H9 (cell line): Measurements from ENCODE around the gene CCR1. TPM values are rescaled to one million over a fixed set of nuclear protein-coding genes. Genes with fewer than 3 reads are reported as not detected.

ENCODE experiments used
- DNase-seq: peaks from one replicate; pipeline ENCODE4 v3.0.0-alpha.2; 2017
- H2AFZ ChIP-seq: one replicate; pipeline ENCODE4 v1.6.1; 2013; ENCODE audit warnings: mild to moderate bottlenecking, low read length, control low read depth, moderate library complexity
- H2AK5ac ChIP-seq: 2 replicates; pipeline ENCODE4 v1.6.1; 2013; ENCODE audit warnings: low read length, control low read depth, mixed read lengths; ENCODE audit not compliant: insufficient read length
- H2BK120ac ChIP-seq: one replicate; pipeline ENCODE4 v1.6.1; 2013; ENCODE audit warnings: low read depth, mild to moderate bottlenecking, low read length, control low read depth, inconsistent platforms; ENCODE audit not compliant: poor library complexity, severe bottlenecking
- H2BK12ac ChIP-seq: 2 replicates; pipeline ENCODE4 v1.6.1; 2013; ENCODE audit warnings: low read length, control low read depth, mixed read lengths, low read depth; ENCODE audit not compliant: insufficient read length
- H2BK15ac ChIP-seq: 2 replicates; pipeline ENCODE4 v1.6.1; 2013; ENCODE audit warnings: low read depth, low read length, control low read depth
- H2BK20ac ChIP-seq: one replicate; pipeline ENCODE4 v1.6.1; 2013; ENCODE audit warnings: low read depth, mild to moderate bottlenecking, low read length, control low read depth, inconsistent platforms; ENCODE audit not compliant: poor library complexity, severe bottlenecking
- H2BK5ac ChIP-seq: 2 replicates; pipeline ENCODE4 v1.6.1; 2013; ENCODE audit warnings: low read length, control low read depth, mixed read lengths; ENCODE audit not compliant: insufficient read length
- H3K14ac ChIP-seq: 2 replicates; pipeline ENCODE4 v1.6.1; 2013; ENCODE audit warnings: low read length, control low read depth; ENCODE audit not compliant: insufficient read depth
- H3K18ac ChIP-seq: 2 replicates; pipeline ENCODE4 v1.6.1; 2013; ENCODE audit warnings: low read depth, mild to moderate bottlenecking, mixed read lengths, low read length, control low read depth; ENCODE audit not compliant: insufficient read length
- H3K23ac ChIP-seq: 2 replicates; pipeline ENCODE4 v1.6.1; 2013; ENCODE audit warnings: low read length, control low read depth, mixed read lengths, low read depth; ENCODE audit not compliant: insufficient read length
- H3K23me2 ChIP-seq: 2 replicates; pipeline ENCODE4 v1.6.1; 2013; ENCODE audit warnings: low read depth, mild to moderate bottlenecking, mixed read lengths, low read length, control low read depth; ENCODE audit not compliant: insufficient read length, poor library complexity, severe bottlenecking
- H3K27ac ChIP-seq: 2 replicates; pipeline ENCODE4 v1.5.1; 2013; ENCODE audit warnings: low read length, control low read depth, mixed read lengths, low read depth; ENCODE audit not compliant: insufficient read length
- H3K27me3 ChIP-seq: 2 replicates; pipeline ENCODE4 v1.6.1; 2013; ENCODE audit warnings: low read length, control low read depth, inconsistent platforms; ENCODE audit not compliant: insufficient read depth
- H3K4ac ChIP-seq: 2 replicates; pipeline ENCODE4 v1.6.1; 2013; ENCODE audit warnings: low read depth, mild to moderate bottlenecking, control low read depth, inconsistent platforms, low read length, moderate library complexity
- H3K4me1 ChIP-seq: 2 replicates; pipeline ENCODE4 v1.6.1; 2013; ENCODE audit warnings: low read length, control low read depth, inconsistent platforms; ENCODE audit not compliant: insufficient read depth
- H3K4me2 ChIP-seq: 2 replicates; pipeline ENCODE4 v1.6.1; 2013; ENCODE audit warnings: low read length, control low read depth, mixed read lengths; ENCODE audit not compliant: insufficient read length, insufficient read depth
- H3K56ac ChIP-seq: 2 replicates; pipeline ENCODE4 v1.6.1; 2013; ENCODE audit warnings: low read depth, mild to moderate bottlenecking, mixed read lengths, low read length, control low read depth; ENCODE audit not compliant: insufficient read length
- H3K79me1 ChIP-seq: 2 replicates; pipeline ENCODE4 v1.6.1; 2013; ENCODE audit warnings: low read depth, mild to moderate bottlenecking, moderate library complexity, low read length, control low read depth, inconsistent platforms; ENCODE audit not compliant: insufficient read depth, poor library complexity, severe bottlenecking
- H3K79me2 ChIP-seq: 2 replicates; pipeline ENCODE4 v1.6.1; 2013; ENCODE audit warnings: low read length, control low read depth, inconsistent platforms; ENCODE audit not compliant: insufficient read depth
- H3K9ac ChIP-seq: 2 replicates; pipeline ENCODE4 v1.6.1; 2013; ENCODE audit warnings: low read length, control low read depth, mixed read lengths; ENCODE audit not compliant: insufficient read length; ENCODE audit errors: extremely low read depth
- H3K9me3 ChIP-seq: one replicate; pipeline ENCODE4 v1.6.1; 2013; ENCODE audit warnings: low read depth, low read length, inconsistent platforms; ENCODE audit not compliant: control insufficient read depth
- H3T11ph ChIP-seq: one replicate; pipeline ENCODE4 v1.6.1; 2013; ENCODE audit warnings: mild to moderate bottlenecking, low read length, control low read depth, inconsistent platforms
- H4K20me1 ChIP-seq: one replicate; pipeline ENCODE4 v1.6.1; 2013; ENCODE audit not compliant: control insufficient read depth, insufficient read length, insufficient read depth
- H4K5ac ChIP-seq: 2 replicates; pipeline ENCODE4 v1.6.1; 2013; ENCODE audit warnings: low read depth, mild to moderate bottlenecking, mixed read lengths, low read length, control low read depth; ENCODE audit not compliant: insufficient read length
- H4K8ac ChIP-seq: replicated peaks from 2 replicates; pipeline ENCODE4 v1.6.1; 2013; ENCODE audit warnings: low read length, control low read depth, mixed read lengths, low read depth; ENCODE audit not compliant: insufficient read length
- H4K91ac ChIP-seq: 2 replicates; pipeline ENCODE4 v1.6.1; 2013; ENCODE audit warnings: low read depth, mild to moderate bottlenecking, moderate library complexity, mixed read lengths, low read length, control low read depth; ENCODE audit not compliant: insufficient read length
- H3K27ac Mint-ChIP-seq, 3 experiments: 2 replicates in 2 of 3; 3 replicates in 1 of 3; pipeline ENCODE4 v1.8.0; 2020 to 2021; ENCODE audit warnings: mixed read lengths in 3 of 3, mild to moderate bottlenecking in 1 of 3, moderate library complexity in 1 of 3
- H3K27me3 Mint-ChIP-seq: 2 replicates; pipeline ENCODE4 v1.8.0; 2021; ENCODE audit warnings: low read depth, mild to moderate bottlenecking, moderate library complexity, mixed read lengths
- H3K36me3 Mint-ChIP-seq, 3 experiments: 2 replicates in 2 of 3; 3 replicates in 1 of 3; pipeline ENCODE4 v1.8.0; 2020 to 2021; ENCODE audit warnings: low read depth in 3 of 3, mixed read lengths in 3 of 3; ENCODE audit not compliant: insufficient read depth in 1 of 3
- H3K4me1 Mint-ChIP-seq, 2 experiments: 2 replicates each; pipeline ENCODE4 v1.8.0; 2020; ENCODE audit warnings: mixed read lengths in 2 of 2
- H3K4me3 Mint-ChIP-seq, 2 experiments: 2 replicates in 1 of 2; 3 replicates in 1 of 2; pipeline ENCODE4 v1.8.0; 2020 to 2021; ENCODE audit warnings: mild to moderate bottlenecking in 2 of 2, mixed read lengths in 2 of 2, moderate library complexity in 1 of 2
- H3K9me3 Mint-ChIP-seq, 2 experiments: 2 replicates in 1 of 2; 3 replicates in 1 of 2; pipeline ENCODE4 v1.8.0; 2020; ENCODE audit warnings: mild to moderate bottlenecking in 2 of 2, mixed read lengths in 2 of 2, moderate library complexity in 1 of 2
- CTCF ChIP-seq: fragments of 200-600 bp; sonication (generic); conservative IDR thresholded peaks from 3 replicates; pipeline ENCODE4 v1.8.0; 2021; ENCODE audit warnings: antibody characterized with exemption, mild to moderate bottlenecking
- WGBS: extraction: QIAGEN DNeasy Blood & Tissue Kit; methylation state at CpG from one replicate; pipeline ENCODE4 v1.1.7; 2013; ENCODE audit warnings: missing lambda C conversion rate, low lambda C conversion rate, mixed read lengths; ENCODE audit not compliant: insufficient read length; ENCODE audit errors: extremely low coverage; 5-methylcytosine and 5-hydroxymethylcytosine counted together
- total RNA-seq: library from RNA; stranded (reverse); gene quantifications from 2 replicates; pipeline ENCODE4 v1.2.1, GENCODE V29; 2021

CCR1 gene
- total RNA-seq, 1 experiment from 2014 or later, result not detected

- H2AK5ac ChIP-seq, result no peak overlapping the region
- H3K9ac ChIP-seq, result no peak overlapping the region
- H3K79me2 ChIP-seq, result no peaks in the 10 kb centered on the region
- no peak overlapping the region for H4K8ac ChIP-seq
- H3T11ph ChIP-seq, result no peak overlapping the region
- H3K27me3 ChIP-seq, result no peaks in the 10 kb centered on the region
- no peak overlapping the region for H3K4me2 ChIP-seq
- Mint-ChIP-seq H3K27ac (no peak overlapping the region), H3K4me1 (no peaks in the 10 kb centered on the region), H3K27me3 (peaks cover 5% of the 10 kb centered on the region), H3K4me3 (no peak overlapping the region), H3K36me3 (peaks cover 0 to 11% (median 2%) of the 10 kb centered on the region in 3 experiments; a peak in 3 of 7 replicates), H3K9me3 (peaks cover 15 to 22% of the 10 kb centered on the region in 2 experiments)
- no peak overlapping the region for H4K91ac ChIP-seq
- H2BK5ac ChIP-seq, result no peak overlapping the region
- no peaks in the 10 kb centered on the region for H3K23me2 ChIP-seq
- no peak overlapping the region for H2BK20ac ChIP-seq
- no peaks in the 10 kb centered on the region for H3K4me1 ChIP-seq
- WGBS, result no CpG with 5 or more reads among the region's 1 CpG
- TF ChIP-seq CTCF, result no peak
- DNase-seq, result no peak
- H3K56ac ChIP-seq, result no peak overlapping the region
- no peak overlapping the region for H3K4ac ChIP-seq
- no peaks in the 10 kb centered on the region for H3K79me1 ChIP-seq
- H3K18ac ChIP-seq, result no peak overlapping the region
- H4K20me1 ChIP-seq, result no peaks in the 10 kb centered on the region
- H3K23ac ChIP-seq, result no peak overlapping the region
- H2BK120ac ChIP-seq, result no peak overlapping the region
- no peak overlapping the region for H2BK15ac ChIP-seq
- no peak overlapping the region for H2BK12ac ChIP-seq
- H2AFZ ChIP-seq, result no peak overlapping the region
- no peak overlapping the region for H3K27ac ChIP-seq
- H4K5ac ChIP-seq, result no peak overlapping the region
- H3K9me3 ChIP-seq, result no peaks in the 10 kb centered on the region
- no peak overlapping the region for H3K14ac ChIP-seq
Observed at GRCh38 chr3:46252980-46253379, 44.9 kb upstream of the CCR1 start.
